ENCODE data around the gene RASGRP1.

Gene RASGRP1

DNA sequence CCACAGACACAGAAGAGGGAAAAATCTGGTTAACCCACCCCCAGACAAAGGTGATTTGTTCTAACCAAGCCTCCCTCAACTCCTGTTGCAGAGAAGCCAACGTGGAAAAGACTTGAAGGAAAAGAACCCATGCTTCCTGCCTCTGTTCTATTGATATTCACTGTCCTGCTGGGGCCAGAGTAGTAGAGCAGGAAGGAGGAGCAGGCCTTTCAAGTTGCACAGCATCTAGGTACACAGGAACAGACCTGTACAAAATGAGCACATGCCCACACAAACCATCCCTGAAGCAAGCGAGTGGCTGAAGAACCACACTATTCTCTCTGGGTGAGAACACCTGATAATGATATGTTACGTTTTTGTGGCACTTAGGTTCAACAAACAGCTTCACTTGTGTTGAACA is 29.9 kb downstream of the RASGRP1 start:
- DNase-seq, result no peak

DNA sequence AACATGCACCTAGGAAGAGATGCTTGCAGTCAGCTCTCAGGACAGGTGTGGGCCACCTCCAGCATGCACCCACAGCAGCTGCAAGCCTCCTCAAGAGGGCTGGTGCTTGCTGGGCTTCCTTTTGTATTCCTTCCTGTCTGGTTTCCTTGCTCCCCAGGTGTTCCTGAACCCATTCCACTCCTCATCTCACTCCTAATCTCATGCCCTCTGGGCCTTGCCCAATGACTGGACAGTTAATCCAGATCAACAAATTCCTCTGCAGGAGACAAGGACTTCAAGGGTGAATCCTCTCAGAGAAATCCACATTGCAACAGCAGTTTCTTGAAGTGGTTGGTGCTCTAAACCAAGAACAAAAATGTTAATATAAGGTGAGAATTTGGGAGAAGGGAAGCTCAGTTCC is 30.7 kb downstream of the RASGRP1 start:
- no peak for DNase-seq

DNA sequence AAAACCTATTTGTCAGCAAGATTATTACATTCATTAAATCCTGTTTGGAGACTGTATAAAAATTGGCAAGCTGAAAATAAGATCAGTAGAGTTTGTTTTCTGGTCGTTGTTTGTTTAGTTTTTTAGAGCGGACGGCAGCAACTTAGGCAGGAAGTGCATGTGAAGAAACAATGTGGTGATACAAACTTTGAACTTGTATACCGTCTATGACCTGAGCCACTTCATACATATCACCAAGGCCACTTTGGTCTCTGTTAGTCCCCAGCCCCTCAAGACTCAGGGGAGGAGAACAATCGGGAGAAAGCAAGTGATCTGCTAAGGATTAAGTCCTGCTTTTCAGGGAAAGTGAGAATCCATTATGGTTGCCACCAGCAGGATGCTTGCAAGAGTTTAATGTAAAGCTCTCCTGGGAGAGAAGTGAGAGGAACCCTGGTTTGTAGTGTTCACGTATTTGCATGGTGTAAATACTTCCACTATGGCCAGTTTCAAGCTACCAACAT is 31.1 kb downstream of the RASGRP1 start:
- no peak for DNase-seq

DNA sequence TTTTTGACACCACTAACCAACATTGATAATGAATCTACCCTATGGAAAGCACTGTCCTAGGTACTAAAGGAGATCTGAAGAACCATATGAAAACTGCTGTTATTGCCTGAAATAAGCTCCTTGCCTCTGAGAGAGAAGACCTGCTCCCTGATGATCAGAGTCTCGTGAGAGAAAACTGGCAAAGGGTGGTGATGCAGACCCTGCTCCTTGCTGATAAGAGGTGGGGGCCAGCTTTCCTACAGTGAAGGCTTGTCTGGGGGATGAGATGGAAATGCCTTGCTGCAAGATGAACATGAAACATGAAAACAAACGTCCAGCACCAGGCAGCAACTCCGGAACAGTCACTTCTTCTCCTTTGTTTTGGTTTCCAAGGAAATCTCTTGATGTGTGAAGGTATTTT is 31.9 kb downstream of the RASGRP1 start:
- DNase-seq, result no peak

DNA sequence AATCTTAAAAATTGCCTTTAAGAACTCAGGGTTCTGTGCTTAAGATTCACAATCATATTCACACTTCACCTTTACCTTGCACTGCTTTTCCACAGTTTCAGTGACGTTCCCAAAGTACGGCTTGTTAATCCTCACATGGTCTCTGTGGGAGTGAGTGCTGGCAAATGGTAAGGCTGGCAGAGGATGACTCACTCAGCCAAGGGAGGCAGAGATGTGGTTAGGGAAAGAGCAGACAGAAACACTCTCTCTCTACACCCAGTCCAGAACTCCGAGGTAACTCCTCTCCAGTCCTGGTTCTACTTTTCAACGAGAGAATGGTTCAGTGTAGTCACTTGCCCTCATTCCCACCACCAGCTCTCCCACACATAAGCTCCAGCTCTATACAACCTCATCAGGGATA is 33.1 kb downstream of the RASGRP1 start:
- DNase-seq, result no peak

DNA sequence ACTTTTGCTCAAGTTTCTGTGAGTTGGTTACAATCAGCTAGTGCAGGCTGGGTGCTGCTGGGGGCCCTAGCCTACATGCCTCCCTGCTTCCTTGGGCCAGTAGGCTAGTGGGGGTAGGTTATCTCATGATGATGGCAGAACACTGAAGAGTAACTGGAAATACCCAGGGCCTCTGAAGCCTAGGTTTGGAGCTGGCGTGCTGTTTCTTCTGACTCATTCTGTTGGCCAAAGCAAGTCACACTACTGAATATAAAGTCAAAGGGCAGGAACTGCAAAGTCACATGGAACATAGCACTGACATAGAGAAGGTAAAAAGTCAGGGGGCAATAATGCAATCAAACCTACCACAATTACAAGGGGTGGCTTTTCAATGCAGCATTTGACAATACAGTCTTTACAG is 34.5 kb downstream of the RASGRP1 start:
- DNase-seq, result no peak

DNA sequence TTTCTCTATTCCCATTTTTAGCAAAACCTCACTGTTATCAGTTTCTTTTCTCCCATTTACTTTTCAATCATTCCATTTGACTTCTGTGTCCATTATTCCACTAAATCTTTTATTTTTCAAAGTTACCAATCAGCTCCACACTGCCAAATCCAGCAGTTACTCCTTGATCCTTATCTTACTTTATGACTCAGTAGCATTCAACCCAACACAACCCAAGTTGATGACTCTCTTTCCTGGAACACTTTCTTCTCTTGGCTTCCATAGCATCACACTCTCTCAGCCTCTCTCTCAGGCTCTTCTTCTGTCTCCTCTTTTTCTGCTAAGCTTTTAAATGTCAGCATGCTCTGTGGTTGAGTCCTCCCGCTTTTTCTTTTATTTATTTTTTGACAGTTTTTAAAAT is 36.3 kb downstream of the RASGRP1 start:
- no peak for DNase-seq

DNA sequence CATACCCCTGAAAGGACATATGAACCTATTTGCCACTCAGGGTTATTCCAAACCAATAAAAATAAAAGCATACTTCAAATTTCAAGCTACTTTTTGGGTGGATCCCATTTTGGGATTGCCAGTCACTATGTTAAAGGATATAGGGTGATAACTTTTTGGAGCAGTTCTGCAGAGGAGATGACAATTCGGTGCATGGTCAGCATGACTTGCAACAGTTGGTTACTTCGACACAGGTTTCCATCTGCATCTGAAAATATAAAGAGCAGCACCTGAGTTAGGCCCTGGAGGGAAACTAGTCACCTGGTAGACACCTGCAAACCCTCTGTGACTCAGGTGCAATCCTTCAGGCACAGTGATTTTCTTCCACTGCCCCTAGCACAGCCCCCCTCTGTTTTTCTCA is 38.5 kb downstream of the RASGRP1 start:
- DNase-seq, result no peak

DNA sequence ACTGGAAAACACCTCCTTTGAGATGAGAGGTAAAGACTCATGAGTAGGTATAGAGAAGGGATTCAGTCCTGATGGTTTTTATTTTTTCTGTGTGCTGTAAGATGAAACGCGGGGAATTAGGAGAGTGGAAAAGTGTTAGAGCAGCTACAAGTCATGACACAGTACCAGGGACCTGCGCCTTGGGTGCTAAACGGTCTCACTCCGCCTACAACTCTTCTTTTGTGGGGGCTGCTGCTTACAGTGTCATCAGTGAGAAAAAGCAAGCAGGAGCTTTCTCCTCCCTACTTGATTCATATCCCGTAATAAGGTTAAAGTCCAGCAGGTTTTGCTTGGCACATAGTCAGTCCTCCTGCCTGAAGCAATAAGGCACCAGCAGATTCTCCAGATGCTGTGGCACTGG is 39.1 kb downstream of the RASGRP1 start:
- no peak for DNase-seq

DNA sequence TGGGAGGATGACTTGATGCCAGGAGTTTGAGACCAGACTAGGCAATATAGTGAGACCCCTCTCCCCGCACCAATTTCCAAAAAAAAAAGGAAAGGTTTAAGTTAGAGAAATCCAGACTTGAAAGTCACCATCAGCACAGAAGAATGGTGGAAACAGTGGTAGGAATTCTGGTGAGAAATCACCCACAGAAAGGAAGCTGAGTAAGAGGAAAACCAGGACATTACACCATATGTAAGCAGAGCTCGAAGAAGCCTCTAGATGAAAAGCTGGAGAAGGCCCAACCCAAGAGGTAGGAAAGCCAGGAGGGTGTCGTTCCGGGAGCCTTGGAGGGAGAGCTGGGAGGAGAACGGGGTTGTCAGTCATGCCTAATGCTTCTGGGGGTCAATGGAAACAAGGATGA is 40.5 kb downstream of the RASGRP1 start:
- DNase-seq, result no peak

DNA sequence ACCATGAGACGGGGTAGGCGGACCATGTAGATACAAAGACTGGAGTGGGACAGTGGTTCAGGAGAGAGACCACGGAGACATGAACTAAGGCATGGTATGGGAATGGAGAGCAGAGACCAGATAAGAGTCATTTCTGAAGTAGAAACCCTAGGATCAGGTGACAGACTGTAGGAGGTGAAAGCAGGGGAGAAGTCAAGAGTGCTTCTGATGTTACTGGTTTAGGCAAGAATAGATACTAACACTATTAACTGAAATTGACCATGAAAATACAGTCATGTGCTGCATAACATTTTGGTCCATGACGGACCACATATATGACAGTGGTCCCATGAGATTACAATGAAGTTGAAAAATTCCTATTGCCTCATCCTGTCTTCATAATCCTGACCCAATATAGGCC is 41.7 kb downstream of the RASGRP1 start:
- no peak for DNase-seq

DNA sequence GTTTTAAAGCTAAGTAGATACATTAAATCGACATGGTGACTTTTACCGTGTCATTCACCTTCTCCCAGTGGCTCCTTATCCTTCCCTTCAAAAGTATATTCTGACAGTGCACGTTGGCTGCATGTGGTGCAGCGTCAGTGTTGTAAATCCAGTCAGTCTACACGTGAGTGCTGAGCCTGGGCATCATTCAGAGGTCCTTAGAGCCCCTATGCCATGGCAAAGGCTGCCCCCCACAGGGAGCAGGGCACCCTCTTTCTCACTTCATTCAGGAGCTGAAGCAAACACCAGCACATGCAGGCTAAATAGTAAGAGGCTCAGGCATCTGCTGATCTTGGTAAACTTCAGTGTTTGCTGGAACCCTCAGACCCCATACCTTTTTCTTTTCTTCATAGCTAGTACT is 43.3 kb downstream of the RASGRP1 start:
- DNase-seq, result no peak

DNA sequence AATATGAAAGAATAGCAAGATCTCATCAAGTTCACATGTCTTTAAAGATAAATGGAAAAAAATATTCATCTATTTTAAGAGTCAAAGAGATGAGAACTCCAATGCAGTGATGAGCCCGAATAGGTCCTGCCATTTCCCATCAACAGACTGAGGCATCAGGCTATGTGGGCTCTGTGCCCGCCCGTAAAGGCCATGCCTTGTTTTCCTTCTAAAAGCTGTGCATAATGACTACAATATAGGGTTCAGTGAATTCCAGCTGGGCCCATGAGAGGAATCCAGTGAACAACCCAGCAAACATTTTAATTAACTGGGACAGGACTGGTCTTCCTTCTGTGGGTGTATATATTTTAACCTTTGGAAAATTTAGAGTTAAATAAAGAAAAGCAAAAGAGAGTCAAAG is 44.6 kb downstream of the RASGRP1 start:
- DNase-seq, result no peak

DNA sequence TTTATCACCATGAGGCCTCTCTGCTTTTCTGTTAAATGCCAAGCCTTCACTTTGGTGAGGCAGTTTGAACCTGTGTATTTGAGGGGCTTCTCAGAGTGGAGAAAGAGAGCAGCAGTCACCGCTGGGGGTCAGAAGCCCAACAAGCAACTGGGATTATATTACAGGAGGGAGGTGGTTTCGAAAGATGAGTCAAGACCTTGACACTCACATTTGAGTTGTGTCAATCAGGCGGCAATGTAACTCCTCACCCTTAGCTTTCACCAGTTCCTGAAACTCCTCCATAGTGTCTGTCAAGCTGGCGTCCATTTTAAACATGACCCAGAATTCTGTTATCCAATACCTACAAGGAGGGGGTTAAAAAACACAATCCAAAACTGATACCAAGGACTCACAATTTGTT is 46.5 kb downstream of the RASGRP1 start:
- DNase-seq, result no peak

DNA sequence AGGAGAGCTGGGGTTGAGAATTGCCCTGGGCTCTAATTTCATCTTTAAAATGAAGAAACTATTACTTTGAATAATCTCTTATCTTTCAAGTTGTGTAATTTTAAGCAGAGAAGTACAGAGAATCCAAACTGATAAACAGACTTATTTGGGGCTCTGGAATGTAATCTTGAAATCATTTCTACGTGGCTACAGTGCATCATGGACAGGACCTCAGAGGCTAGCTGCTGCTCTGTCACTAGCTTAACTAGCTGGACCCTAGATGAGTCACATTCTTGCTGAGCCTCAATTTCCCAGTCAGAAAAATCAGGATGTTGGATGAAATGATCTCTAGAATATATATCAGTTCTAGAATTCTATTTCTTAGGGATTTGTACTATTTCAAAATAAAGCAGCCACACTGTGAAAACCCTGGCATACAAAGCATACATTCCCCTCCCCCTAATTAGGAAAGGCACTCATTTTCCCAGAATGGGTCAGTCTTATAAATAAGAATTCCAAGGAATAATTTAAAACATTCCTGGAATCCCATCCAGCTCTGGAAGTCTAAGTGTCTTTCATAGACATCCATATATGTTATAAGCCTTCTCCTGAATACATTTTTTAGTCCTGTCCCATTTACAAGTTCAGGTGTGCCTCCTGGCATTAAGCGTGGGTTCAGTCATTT is 47.2 kb downstream of the RASGRP1 start:
- no peak for DNase-seq

DNA sequence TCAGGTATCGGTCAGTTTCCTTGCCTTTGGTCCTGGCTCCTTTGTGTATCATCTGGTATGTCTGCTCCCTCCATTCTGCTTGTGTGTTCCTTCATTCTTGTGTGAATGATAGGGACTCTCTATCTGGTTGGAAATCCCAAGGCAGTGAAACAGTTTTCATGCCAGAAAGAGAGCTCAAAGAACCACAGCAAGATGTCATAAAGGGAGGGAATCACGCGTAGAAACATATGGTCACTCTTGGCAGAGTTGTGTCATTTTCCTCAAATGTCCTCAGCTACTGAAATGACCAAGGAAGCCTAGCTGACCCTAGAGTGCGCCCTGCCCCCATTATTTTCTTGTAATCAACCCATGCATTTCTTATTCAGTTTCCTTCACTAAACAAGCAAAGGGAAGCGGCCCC is 48.0 kb downstream of the RASGRP1 start:
- DNase-seq, result no peak

DNA sequence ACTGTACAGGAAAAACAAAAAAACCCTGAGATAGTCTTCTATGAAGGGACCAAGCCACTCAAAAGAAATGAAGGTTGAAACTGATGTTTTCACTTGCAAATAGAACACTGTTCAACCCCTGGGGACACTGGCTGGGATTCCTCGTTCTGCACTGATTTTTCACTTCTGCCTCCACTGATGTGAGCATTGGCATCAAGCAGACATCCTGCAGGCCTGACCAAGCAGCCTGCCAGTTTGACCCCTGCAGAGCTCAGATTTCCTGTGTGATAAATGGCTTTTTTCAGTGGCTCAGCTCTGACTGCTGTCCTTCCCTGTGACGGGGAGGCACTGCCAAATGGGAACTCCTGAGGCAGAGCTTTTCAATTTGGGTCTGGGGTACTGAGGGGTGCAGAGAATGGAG is 50.0 kb downstream of the RASGRP1 start:
- DNase-seq, result no peak

DNA sequence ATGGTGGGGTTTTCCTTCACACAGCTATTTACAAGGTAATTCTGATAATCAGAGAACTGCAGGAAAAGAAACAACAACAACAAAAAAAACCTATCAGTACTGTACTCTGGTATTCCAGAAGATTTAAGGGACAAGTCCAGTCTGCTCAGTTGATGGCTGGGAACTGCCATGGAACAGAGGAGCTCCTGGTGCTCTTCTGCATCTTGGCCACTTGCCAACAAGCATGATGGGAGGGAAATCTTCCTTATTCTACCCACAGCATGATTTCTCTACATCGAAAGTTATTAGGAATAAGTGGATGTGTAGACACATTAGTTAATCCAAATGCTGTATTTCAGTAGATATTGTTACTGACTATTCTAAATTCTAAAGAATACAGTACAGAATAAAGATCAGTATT is 51.7 kb downstream of the RASGRP1 start:
- DNase-seq, result no peak

DNA sequence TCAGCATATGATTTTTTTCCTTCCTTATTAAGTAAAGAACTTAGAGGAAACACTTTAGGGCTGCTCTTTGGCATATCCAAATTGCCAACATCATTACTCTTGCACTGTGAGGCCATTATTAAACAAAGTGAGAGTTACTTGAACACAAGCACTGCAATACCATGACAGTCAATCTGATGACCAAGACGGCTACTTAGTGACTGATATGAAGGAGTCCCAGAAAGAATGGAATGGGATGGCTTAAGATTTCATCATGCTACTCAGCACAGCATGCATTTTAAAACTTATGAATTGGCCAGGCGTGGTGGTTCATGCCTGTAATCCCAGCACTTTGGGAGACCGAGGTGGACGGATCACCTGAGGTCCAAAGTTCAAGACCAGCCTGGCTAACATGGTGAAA is 55.5 kb downstream of the RASGRP1 start:
- DNase-seq, result no peak

DNA sequence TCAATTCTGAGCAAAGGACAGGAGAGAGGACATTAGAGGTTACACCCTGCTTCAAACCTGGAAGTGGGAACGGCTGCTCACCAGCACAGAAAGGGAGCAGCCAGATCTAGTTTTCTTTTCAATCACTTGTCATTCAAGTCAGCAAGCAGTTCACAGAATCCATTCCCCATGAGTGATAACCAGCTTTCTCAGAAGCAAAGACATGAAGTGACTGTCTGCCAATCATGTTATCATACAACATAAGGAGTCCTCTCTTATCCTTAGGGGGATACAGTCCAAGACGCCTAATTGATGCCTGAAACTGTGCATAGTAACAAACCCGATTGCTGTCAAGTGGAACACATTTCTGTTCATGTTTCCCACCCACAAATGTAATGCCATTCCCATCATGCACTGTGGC is 56.0 kb downstream of the RASGRP1 start:
- DNase-seq, result no peak

DNA sequence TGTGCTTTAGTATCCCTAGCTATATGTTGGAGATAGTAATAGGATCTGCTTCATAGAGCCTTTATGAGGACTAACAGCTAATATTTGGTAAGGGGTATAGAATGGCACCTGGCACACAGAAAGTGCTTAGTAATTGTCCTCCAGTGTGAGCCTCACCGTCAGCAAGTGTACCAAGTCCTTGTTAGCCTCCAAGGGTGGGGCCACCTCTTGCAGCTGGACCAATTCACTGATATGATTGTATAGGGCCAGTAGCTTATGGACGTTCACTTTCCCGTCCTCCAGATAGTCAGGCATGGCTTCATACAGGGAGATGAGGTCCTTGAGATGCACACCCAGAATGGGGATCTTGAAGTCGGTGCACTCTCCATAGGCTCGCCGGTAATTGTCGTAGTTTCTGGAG is 57.0 kb downstream of the RASGRP1 start:
- DNase-seq, result no peak

DNA sequence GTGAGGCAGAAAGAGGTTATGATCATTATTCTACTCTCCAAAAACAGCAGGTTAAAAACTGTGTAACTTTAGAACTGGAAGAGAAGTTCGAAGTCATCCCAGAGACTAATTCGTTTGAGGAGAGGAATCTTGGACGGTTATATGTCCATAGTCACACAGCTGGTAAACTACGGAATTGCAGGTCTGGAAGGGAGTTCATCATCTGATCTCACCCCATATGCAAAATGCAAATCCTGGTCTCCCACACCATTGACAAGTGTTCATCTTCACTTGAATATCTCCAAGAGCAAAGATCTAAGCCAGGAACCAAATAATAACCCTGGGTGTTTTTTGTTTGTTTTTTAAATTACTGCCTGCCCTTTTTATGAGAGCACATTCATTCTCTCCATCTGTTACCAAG is 57.6 kb downstream of the RASGRP1 start:
- DNase-seq, result no peak

DNA sequence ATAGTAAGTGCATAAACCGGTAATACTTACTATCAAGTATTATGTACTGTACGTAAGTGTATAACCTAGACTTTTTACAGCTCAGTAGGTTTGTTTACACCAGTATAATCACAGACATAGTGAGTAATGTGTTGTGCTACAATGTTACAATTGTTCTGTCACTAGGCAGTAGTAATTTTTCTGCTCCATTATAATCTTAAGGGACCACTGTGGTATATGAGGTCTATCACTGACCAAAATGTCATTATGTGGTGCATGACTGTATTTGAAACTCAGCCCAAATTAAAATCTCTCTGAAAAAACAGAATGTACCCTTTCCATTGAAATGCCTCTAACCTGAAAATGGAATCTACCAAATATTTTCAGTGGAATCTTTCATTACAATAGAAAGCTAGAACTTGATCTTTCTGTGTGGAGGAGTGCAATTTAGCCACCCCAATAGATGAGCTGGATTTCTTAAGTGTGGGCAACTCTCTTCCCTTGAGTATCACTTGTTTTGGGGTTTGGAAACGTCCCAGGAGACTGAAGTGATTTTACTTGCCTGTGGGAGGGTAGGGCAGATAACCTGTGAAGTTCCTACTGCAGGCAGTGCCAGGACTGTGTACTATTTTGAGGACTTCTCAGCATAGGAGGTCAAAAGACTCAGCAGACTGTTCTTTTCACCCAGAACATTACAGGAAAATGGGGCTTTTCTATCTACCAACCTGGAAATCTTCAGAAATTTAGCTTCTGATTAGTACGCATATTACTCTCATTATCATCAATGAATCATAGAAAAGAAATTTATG is 59.7 kb downstream of the RASGRP1 start:
- no peak for DNase-seq

DNA sequence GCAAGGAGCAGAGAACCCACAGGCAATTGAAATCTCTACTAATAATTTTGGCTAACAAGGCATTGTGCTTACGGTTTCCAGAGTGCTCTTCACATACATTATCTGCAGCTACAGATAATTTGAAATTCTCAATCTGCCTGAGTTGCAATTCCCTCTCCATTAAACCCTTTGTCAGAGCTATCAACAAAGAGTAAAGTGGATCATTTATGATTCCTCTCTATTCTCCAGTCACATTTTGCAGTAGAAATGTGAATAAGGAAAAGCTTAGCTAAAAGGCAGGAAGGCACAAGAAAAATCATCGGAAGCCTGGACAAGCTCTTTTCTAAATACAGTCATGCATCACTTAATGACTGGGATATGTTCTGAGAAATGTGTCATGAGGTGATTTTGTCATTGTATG is 61.1 kb downstream of the RASGRP1 start:
- no peak for DNase-seq

DNA sequence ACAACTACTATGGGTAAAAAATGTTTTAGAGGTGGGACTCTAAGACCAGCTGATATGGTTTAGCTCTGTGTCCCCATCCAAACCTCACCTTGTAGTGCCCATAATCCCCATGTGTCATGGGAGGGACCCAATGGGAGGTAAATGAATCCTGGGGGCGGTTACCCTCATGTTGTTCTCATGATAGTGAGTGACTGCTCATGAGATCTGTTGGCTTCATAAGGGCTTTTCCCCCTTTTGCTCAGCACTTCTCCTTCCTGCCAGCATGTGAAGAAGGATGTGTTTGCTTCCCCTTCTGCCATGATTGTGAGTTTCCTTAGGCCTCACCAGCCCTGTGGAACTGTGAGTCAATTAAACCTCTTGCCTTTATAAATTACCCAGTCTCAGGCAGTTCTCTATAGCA is 65.0 kb downstream of the RASGRP1 start:
- DNase-seq, result no peak
